NCI-H2171 (cell line): ENCODE data around the gene TBX10.
"Not testable (repeated sequence)": the region's sequence is repeated elsewhere in the genome, so short reads cannot be mapped to it uniquely, and the experiment has no call there.

Experiments used
- DNase-seq: peaks from one replicate; lab custom pipeline; 2025; lab: John Stamatoyannopoulos, UW

The TBX10 gene

DNA sequence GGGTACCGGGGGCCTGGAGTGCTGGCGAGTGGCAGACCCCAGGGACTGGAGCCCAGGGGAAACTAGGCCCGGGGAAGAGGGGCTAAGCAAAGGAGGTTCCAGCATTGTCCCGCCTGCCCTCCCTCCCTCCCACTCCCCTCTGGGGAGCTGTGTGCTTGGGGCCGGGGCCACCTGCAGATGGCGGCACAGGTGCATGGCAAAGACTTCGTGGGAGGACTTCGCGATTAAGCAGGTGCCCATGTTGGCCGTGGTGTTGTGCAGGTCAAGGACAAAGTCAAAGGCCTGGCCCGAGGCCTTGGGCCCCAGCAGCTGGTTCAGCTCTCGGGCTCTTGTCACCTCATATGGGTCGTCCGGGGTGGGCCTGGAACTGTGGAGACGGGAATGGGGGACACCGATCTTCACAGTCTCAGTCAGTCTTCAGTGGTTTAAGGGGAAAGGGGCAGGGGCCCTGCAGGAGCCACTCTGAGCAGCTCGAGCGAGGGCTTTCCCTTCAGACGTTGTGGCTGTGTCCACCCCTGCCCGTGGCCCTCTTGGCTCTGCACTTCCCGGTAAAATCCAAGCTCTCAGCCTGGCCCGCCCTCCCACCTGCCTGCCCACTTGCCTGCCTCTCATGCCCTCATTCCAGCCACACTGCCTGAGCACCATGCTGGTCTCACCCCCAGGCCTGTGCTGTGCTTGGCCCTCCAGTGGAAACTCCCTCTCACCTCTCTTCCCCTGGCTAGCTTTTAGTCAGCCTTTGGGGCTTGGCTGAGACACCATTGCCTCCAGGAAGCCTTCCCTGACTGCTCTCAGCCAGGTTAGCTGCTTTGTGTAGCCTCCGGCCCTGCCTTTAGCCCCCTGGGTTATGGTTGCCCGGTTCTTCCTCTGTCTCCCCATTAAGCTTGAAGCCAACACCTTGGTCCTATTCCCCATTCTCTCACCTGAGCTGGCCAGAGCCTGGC, 6.2 kb upstream of the TBX10 start:
- DNase-seq: no peak

DNA sequence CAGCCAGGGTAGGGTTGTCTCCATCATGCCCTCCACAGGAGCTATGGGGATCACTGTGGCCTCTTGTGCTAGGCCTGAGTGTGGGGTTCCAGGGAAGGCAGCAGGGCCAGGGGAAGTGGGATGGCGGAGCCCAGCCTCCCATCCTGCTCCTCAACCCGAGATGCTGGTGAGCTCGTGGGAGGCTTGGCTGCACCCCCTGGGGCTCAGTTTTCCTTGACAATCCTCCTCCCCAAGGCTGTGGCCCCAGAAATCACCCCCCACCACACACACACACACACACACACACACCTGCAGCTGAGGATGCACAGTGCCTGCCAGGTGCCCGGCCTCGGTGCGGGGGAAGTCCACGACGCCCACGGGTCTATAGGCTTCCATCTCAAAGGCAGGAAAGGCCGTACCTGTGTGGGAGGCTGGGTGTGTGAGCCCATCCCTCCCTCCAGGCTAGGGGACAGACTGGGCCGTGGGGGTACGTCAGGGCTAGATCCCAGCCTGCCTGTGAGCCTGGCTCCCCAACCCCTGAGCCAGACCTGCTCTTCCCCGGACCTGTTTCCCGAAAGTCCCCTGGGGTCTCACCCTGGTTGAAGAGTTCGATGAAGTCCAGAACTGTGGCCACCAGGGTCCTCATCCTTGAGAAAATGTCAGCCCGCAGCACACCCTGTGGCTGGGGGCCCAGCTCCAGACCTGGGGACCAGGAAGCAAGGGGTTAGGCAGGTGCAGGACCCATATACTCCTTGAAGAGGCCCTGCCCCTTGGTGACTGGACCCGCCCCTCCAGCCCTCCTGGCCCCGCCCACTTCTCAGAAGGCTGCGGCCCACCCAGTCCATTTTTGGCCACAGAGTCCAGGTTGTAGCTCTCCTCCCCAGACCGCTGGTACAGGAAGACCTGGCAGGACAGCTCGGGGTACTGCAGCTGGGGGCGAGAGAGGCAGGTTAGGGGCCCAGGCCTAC, 5.2 kb upstream of the TBX10 start:
- DNase-seq: no peak

GRCh38 chr11:67644042-67644441, 4.5 kb upstream of the TBX10 start:
- DNase-seq: no peak

- DNase-seq: no peak
Measured at GRCh38 chr11:67642173-67643120, 2.9 kb upstream of the TBX10 start.

DNA sequence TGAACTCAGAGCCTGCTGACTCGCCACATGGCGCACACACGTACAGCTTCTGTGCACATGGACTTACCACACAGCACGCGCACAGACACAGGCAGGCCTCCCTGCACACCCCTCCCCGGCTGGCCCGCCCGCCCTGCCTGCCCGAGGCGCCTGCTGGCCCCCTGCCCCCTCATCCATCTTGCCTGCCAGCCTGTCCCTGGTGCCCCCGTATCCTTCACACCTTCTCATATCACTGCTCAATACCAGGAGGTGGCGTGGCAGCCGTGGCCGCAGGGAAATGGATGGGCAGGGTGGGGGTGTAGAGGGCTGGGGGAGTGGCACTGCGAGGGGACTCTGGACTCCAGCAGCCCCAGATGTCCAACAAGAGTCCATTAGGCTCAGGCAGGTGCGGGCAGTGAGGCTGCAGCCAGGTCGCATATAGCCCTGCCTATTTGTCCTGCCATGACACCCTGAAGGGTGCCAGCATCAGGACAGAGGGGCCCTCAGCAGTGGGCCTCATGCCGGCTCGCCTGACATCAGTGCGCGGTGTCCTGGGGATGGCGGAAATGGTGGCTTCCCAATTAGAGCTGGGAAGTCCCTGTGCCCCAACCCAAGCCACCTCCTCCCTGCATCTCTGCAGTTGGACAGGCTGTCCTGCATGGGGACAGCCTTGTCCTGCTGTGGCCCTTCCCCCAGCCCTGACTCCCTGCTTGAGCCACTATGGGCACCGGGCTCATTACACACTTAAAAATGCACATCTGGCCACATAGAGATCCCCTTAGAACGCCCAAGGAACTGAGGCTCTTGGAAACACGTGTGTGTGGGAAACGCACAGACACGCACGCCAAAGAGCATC, 2.0 kb upstream of the TBX10 start:
- no peak for DNase-seq

- no peak for DNase-seq
Measured at GRCh38 chr11:67640758-67641337, 1.3 kb upstream of the TBX10 start.

DNA sequence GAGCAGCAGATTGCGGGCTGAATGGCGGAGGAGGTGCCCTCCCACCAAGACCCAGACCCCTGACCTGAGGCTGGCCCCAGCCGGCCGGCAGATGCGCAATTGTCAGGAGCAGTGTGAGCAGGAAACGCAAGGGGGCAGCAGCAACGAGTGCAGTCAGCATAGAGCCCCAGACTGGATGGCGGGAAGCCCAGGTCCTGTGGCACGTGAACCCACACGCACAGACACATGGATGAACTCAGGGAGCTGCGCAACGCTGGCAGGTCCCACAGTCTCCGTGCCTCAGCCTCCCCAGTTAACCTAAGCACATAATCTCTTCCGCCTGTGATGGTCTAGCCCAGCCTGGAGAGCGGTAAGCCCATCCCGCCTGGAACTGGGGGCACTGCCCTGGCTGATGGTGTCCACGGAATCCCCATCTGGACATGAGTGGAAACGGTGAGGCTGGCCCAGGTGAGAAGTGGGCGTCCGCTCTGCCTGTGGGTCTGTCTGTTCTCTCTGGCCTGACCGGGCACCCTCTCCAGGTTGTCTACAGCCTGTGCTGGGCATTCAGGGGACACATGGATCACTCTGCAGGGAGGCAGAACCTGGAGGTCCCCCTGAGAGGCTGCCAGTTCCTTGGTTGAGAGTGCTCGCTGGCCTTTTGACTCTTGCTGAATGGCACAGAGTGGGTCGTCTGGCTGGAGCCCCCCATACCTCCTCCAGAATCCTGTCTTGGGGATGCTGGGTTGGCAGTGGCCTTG, 626 bp upstream of the TBX10 start:
- DNase-seq: no peak

DNA sequence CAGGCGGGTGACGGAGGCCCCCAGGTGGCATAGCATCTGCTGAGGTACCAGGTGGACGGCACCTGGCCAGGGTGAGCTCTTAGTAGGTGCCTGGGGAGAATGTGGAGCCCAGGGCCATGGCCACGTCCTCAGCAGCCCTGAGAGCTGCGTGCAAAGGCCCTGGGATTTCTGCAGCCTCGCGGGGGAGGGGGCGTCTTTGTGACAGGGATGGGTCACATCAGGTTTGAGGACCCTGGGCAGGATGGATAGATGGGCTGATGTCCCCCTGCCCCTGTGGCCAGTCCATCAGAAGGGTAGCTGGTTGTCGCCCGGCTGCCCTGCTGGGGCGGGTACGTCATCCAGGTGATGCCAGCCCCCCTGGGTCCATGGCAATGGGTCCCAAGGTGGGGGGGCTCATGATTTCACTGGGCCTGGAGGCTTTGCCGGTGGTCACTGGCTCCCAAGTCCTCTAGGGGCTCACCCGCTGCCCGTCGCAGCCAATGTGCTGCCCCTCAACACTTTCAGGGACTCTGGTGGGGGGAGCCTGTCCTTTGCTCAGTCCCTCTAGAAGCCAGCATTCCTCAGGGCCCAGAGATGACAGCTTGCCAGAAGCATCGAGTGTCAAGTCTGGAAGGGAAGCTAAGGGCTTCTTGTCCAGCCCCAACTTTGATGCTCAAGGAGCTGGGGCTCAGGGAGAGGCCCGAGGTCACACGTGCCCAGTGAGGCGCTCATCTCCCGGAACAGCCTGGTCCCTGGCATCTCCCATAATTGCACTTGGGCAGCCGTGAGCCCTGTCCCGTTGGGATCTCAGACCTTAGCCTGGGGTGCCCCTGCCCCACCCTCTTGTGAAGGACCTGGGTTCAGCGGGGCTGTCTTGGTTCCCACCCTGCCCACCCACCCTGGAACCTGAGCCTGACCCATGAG, 777 bp downstream of the TBX10 start:
- no peak for DNase-seq

- not testable (repeated sequence) for DNase-seq
Measured at GRCh38 chr11:67637441-67637840, 2.1 kb downstream of the TBX10 start.

DNA sequence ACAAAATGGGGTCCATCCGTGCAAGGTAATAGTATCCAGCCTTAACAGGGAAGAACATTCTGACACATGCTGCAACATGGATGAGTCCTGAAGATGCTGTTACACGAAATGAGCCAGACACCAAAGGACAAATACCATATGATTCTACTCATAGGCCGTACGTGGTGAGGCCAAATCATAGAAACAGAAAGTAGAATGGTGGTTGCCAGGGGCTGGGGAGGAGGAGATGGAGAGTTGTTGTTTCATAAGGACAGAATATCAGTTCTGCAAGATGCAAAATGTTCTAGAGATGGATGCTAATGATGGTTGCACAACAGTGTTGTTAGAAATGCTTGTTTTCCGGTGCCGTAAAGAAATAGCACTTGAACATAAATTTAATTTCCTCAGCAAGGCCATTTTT, 2.6 kb downstream of the TBX10 start:
- DNase-seq: no peak

DNA sequence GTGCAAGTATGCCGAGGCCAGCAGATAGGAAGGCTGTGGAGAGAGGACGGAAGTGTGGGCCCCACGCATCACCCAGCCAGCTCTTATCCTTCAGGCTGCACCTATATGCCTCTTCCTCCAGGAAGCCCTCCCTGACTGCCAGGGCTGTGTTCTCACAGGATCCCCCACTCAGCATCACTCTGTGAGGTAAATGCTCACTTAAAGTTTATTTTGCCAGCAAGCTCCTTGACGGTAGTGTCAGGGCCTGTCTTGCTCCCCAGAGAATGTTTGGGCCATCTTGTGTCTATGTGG, 4.4 kb downstream of the TBX10 start:
- DNase-seq: no peak

GRCh38 chr11:67634366-67635230, 5.0 kb downstream of the TBX10 start:
- DNase-seq: no peak

DNA sequence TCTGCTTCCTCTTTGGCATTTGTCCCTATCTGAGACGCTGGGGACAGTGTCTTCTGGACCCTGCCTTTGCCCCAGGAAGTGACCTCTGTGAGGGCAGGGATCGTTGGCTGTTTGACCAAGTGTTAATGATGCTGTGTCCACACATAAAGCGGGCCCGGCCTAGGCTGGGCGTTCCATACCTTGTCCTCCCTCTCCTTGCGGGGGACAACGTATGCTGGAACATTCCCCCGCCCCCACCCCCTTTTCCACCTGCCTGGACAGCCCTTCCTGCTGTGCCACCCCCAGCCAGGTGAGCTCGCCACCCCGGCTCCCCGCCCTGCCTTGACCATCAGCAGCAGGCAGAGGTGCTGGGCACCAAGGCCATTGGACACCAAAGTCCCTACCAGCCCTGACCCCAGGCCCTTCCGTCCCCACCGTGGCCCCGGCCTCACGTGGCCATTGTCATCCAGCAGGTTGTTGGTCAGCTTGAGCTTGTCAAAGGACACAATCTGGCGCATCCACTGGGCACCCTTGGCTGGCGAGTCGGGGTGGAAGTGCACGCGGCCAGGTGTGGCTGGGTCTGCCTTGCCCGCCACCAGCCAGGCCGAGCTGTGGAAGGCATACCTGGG, 5.7 kb downstream of the TBX10 start:
- no peak for DNase-seq

DNA sequence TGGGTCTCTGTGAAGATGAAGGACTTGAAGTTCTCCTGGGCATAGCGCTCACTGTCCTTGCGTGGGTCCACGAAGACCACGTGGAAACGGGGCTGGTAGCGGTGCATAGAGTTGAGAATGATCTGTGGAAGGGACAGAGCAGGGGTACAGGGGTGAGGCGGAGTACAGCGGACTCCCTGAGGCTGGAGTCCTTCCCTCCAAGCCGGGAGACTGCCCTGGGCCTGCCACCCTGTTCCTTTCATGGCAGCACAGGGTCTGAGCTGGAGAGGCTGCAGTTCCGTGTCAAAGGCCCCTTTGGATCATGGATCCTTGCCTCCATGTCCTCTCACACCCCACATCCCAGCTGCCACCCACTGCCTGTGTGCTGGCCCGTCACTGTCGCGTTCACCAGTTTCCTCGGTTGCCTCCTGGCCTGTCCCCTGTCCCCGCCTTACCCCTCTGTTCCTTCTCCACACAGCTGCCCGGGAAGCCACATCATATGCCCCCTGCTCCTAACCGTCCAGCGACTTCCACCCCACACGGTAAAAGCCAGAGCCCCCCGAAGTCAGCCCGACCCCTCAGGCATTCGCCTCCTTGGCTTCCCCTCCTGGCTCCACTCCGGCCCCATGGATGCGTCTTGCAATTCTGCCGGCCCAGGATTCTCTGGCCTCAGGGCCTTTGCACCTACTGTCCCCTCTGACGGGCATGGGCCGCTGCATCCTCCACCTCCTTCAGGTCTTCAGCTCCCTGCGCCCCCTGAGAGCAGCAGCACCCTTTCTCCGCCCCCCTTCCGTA, 6.4 kb downstream of the TBX10 start:
- no peak for DNase-seq

- no peak for DNase-seq
Measured at GRCh38 chr11:67632175-67632981, 7.2 kb downstream of the TBX10 start.

- no peak for DNase-seq
Measured at GRCh38 chr11:67631853-67632174, 7.7 kb downstream of the TBX10 start.
